IPS-15b (cell line): ENCODE results near the gene CNPY1.

ENCODE experiments used
- H3K27me3 ChIP-seq: one replicate; pipeline ENCODE4 v1.6.1; 2013; ENCODE audit warnings: low read length; ENCODE audit not compliant: control insufficient read depth, insufficient read depth
- H3K36me3 ChIP-seq: one replicate; pipeline ENCODE4 v1.6.1; 2013; ENCODE audit warnings: low read length; ENCODE audit not compliant: control insufficient read depth, insufficient read depth
- H3K4me1 ChIP-seq: one replicate; pipeline ENCODE4 v1.6.1; 2013; ENCODE audit warnings: mild to moderate bottlenecking, low read length; ENCODE audit not compliant: control insufficient read depth, insufficient read depth
- H3K4me3 ChIP-seq: one replicate; pipeline ENCODE4 v1.5.1; 2013; ENCODE audit warnings: low read depth, low read length
- H3K9ac ChIP-seq: one replicate; pipeline ENCODE4 v1.6.1; 2013; ENCODE audit warnings: low read depth, mild to moderate bottlenecking, low read length
- H3K9me3 ChIP-seq: one replicate; pipeline ENCODE4 v1.6.1; 2013; ENCODE audit warnings: mild to moderate bottlenecking, low read length; ENCODE audit not compliant: control insufficient read depth, insufficient read depth

Gene CNPY1

DNA sequence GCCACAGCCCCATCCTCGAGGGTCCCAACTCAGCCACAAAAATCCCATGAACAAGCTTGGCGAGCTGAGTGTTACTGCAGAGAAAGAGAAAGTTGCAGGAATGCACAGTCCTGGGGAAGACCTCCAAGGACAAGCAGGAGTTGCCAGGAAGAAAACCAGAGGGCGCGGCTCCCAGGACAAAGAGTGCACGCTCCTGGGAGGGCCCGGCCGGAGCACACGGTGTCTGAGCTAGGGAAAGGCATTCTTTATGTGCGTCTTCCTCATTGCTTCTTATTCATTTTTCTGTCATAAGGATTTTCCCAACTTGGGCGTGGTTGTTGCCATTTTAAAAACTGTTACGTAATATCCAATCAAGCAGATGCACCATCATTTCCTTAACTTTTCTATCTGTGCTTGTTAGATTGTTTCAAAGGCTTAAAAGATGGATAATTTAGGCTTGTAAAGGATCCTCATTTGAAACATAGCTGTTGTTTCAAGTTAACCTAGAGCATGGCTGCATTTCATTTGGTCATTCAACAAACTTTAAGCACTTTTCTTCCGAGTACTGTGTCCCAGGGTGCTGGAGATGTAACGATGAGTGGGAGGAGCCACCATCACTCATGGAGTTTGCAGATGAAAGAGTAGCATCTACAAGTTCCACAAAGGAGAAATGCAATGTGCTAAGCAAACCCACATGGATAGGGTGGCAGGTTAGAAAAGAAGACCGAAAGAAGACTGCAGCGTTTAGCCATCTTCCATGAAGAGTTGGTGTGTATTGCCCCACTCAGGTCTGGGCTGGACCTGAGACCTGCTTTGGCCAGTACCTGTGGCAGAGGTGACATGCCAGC is 5.6 kb upstream of the CNPY1 start:
- Histone ChIP-seq H3K9me3 (no peaks in the 10 kb centered on the region), H3K4me1 (no peaks in the 10 kb centered on the region), H3K36me3 (no peaks in the 10 kb centered on the region), H3K4me3 (no peak overlapping the region), H3K27me3 (no peaks in the 10 kb centered on the region), H3K9ac (no peak overlapping the region)

GRCh38 chr7:155550916-155551315 is 4.6 kb upstream of the CNPY1 start:
- no peaks in the 10 kb centered on the region for H3K27me3 ChIP-seq
- no peaks in the 10 kb centered on the region for H3K9me3 ChIP-seq

GRCh38 chr7:155549226-155549625 is 2.9 kb upstream of the CNPY1 start:
- no peaks in the 10 kb centered on the region for H3K27me3 ChIP-seq
- H3K4me1 ChIP-seq = no peaks in the 10 kb centered on the region

More at GRCh38 chr7:155550916-155551315, 4.6 kb upstream of the CNPY1 start:
- H3K36me3 ChIP-seq = no peaks in the 10 kb centered on the region
- no peak overlapping the region for H3K4me3 ChIP-seq
- no peaks in the 10 kb centered on the region for H3K4me1 ChIP-seq
- no peak overlapping the region for H3K9ac ChIP-seq

GRCh38 chr7:155547161-155547791 is 917 bp upstream of the CNPY1 start:
- no peaks in the 10 kb centered on the region for H3K36me3 ChIP-seq
- H3K9me3 ChIP-seq = no peaks in the 10 kb centered on the region
- no peaks in the 10 kb centered on the region for H3K4me1 ChIP-seq
- no peak overlapping the region for H3K4me3 ChIP-seq
- H3K9ac ChIP-seq = no peak overlapping the region
- no peaks in the 10 kb centered on the region for H3K27me3 ChIP-seq

More at GRCh38 chr7:155549226-155549625, 2.9 kb upstream of the CNPY1 start:
- Histone ChIP-seq H3K9me3 (no peaks in the 10 kb centered on the region), H3K4me3 (no peak overlapping the region), H3K9ac (no peak overlapping the region), H3K36me3 (no peaks in the 10 kb centered on the region)

- Histone ChIP-seq H3K9me3 (no peaks in the 10 kb centered on the region), H3K27me3 (peaks cover 3% of the 10 kb centered on the region), H3K4me3 (no peak overlapping the region), H3K4me1 (no peaks in the 10 kb centered on the region), H3K9ac (no peak overlapping the region), H3K36me3 (no peaks in the 10 kb centered on the region)
These were observed 1.0 kb downstream of the CNPY1 start for GRCh38 chr7:155545348-155545747.

DNA sequence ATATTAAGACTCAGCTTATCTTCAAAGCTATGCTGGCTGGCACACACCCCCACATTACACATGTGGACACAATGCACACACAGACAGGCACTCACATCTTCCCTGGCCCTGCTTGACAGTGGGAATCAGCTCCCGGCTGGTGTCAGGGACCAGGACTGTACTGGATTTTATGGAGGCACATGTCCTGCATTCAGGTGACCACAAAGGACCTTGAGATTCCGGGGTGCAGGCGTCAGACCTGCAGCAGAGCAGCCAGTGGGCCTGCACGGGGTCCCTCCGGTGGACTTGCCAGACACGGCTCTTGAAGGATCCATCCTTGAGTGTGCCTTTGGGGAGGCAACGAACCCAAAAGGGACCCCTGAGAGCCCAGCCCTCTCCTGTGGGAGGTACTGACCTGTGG is 1.9 kb downstream of the CNPY1 start:
- Histone ChIP-seq H3K36me3 (no peaks in the 10 kb centered on the region), H3K4me3 (no peak overlapping the region), H3K27me3 (peaks cover 3% of the 10 kb centered on the region), H3K9me3 (no peaks in the 10 kb centered on the region), H3K9ac (no peak overlapping the region), H3K4me1 (no peaks in the 10 kb centered on the region)

DNA sequence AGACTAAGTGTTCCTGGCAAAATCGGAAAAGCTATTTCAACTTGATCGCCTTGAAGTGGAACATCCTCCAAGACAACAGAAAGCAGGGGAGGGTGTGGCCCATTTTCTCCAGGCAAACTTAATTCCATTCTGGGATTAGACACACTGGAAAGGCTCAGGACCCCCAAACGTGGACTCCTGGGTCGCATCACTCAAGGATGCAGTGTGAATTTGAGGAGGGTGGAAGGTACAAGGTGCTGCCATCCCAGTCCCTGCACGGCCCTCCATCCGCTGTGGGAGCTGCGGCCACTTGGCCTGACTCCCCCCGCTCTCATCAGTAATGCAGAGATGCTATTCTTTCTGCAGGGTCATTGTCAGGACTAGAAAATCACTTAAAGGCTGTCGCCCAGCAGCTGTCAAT is 2.4 kb downstream of the CNPY1 start:
- H3K4me1 ChIP-seq = no peaks in the 10 kb centered on the region
- no peak overlapping the region for H3K9ac ChIP-seq
- H3K4me3 ChIP-seq = no peak overlapping the region
- peaks cover 3% of the 10 kb centered on the region for H3K27me3 ChIP-seq
- no peaks in the 10 kb centered on the region for H3K9me3 ChIP-seq
- no peaks in the 10 kb centered on the region for H3K36me3 ChIP-seq

- H3K27me3 ChIP-seq = peaks cover 3% of the 10 kb centered on the region
- no peak overlapping the region for H3K9ac ChIP-seq
- no peaks in the 10 kb centered on the region for H3K36me3 ChIP-seq
- no peaks in the 10 kb centered on the region for H3K4me1 ChIP-seq
- H3K9me3 ChIP-seq = no peaks in the 10 kb centered on the region
- no peak overlapping the region for H3K4me3 ChIP-seq
These were observed 3.1 kb downstream of the CNPY1 start for GRCh38 chr7:155543011-155543876.

- peaks cover 4% of the 10 kb centered on the region for H3K27me3 ChIP-seq
These were observed 4.2 kb downstream of the CNPY1 start for GRCh38 chr7:155541986-155542675.

GRCh38 chr7:155540553-155540952 is 5.8 kb downstream of the CNPY1 start:
- H3K4me1 ChIP-seq = no peaks in the 10 kb centered on the region
- no peaks in the 10 kb centered on the region for H3K36me3 ChIP-seq
- H3K4me3 ChIP-seq = no peak overlapping the region
- no peak overlapping the region for H3K9ac ChIP-seq
- H3K9me3 ChIP-seq = no peaks in the 10 kb centered on the region
- peaks cover 20% of the 10 kb centered on the region for H3K27me3 ChIP-seq

More at GRCh38 chr7:155541986-155542675, 4.2 kb downstream of the CNPY1 start:
- no peak overlapping the region for H3K4me3 ChIP-seq
- H3K9ac ChIP-seq = no peak overlapping the region
- H3K9me3 ChIP-seq = no peaks in the 10 kb centered on the region
- H3K36me3 ChIP-seq = no peaks in the 10 kb centered on the region
- H3K4me1 ChIP-seq = no peaks in the 10 kb centered on the region

DNA sequence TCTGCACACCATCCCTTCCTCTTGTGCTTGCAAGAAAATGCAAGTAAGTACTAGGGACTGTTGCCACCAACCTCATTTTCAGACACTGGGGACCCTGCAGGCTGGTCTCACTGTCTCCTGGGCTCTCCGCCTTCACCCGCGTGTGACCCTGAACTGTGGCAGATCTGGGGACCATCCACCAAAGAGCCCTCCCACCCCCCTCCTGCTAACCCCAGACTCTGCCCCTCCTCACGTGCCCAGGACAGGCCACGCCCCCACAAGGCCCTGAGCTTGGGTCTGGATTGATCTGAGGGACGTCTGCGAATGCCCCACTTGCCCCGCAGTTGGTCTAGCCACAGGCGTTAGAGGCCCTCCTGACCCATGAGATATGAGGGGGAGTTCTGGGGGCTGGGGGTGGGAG is 8.1 kb downstream of the CNPY1 start:
- Histone ChIP-seq H3K27me3 (peaks cover 42% of the 10 kb centered on the region), H3K36me3 (no peaks in the 10 kb centered on the region), H3K9ac (no peak overlapping the region), H3K4me3 (no peak overlapping the region), H3K9me3 (no peaks in the 10 kb centered on the region), H3K4me1 (peaks cover 3% of the 10 kb centered on the region)
